ENCODE results near the gene TPM3.

- TF ChIP-seq, protein P1, sequence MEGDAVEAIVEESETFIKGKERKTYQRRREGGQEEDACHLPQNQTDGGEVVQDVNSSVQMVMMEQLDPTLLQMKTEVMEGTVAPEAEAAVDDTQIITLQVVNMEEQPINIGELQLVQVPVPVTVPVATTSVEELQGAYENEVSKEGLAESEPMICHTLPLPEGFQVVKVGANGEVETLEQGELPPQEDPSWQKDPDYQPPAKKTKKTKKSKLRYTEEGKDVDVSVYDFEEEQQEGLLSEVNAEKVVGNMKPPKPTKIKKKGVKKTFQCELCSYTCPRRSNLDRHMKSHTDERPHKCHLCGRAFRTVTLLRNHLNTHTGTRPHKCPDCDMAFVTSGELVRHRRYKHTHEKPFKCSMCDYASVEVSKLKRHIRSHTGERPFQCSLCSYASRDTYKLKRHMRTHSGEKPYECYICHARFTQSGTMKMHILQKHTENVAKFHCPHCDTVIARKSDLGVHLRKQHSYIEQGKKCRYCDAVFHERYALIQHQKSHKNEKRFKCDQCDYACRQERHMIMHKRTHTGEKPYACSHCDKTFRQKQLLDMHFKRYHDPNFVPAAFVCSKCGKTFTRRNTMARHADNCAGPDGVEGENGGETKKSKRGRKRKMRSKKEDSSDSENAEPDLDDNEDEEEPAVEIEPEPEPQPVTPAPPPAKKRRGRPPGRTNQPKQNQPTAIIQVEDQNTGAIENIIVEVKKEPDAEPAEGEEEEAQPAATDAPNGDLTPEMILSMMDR (IDR thresholded peaks at IDR 0.05), result no peak
- TF ChIP-seq POLR2A (IDR thresholded peaks at IDR 0.05), result no peak
Measured at GRCh38 chr1:154218545-154218944, 26.6 kb upstream of the TPM3 start.
